ENCODE data around the gene MIDN.

DNA sequence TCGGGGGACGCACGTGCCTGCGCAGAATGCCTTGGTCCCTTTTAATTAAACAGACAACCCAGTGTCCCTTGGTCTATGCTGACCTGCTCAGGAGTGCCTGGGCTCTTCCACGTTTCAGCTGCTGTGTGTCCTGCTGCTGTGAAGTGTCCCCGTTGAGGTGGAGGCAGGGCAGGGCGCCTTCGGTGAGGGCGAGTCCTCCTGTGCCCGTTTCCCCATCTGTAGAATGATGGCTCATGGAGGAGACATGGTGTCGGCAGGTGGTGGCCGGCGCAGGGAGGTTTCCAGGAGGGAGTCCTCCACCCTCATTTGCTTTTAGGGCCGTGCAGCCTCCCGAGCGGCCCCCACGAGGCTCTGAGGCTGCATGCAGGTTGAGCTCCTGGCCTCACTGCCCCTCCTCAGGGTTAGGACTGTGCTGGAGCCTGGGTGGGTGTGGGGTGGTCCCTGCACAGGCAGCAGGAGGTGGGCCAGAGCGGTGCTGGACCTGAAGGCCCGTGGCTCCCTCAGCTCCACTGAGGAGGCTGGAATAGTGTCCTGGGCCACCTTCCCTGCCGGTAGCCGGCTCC is 34.0 kb upstream of the MIDN start:
- TF ChIP-seq, protein P1, sequence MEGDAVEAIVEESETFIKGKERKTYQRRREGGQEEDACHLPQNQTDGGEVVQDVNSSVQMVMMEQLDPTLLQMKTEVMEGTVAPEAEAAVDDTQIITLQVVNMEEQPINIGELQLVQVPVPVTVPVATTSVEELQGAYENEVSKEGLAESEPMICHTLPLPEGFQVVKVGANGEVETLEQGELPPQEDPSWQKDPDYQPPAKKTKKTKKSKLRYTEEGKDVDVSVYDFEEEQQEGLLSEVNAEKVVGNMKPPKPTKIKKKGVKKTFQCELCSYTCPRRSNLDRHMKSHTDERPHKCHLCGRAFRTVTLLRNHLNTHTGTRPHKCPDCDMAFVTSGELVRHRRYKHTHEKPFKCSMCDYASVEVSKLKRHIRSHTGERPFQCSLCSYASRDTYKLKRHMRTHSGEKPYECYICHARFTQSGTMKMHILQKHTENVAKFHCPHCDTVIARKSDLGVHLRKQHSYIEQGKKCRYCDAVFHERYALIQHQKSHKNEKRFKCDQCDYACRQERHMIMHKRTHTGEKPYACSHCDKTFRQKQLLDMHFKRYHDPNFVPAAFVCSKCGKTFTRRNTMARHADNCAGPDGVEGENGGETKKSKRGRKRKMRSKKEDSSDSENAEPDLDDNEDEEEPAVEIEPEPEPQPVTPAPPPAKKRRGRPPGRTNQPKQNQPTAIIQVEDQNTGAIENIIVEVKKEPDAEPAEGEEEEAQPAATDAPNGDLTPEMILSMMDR (IDR thresholded peaks at IDR 0.05) = no peak
- no peak for TF ChIP-seq EP300 (IDR thresholded peaks at IDR 0.05)
- no peak for TF ChIP-seq POLR2A (IDR thresholded peaks at IDR 0.05)

Data from suprapubic skin (tissue), 3 donors.